T-helper 1 cell treated with Interleukin-12 subunit alpha and Interleukin-12 subunit beta and Interleukin-4 antibody, amounts not matched to agents 30 μg/mL and 1 μg/mL, for 36 hours (primary cell): ENCODE measurements around the gene CD81.

Experiments
- H3K27ac Mint-ChIP-seq: one replicate; pipeline ENCODE4 v1.8.0; 2021; ENCODE audit warnings: mild to moderate bottlenecking, mixed read lengths
- H3K27me3 Mint-ChIP-seq: one replicate; pipeline ENCODE4 v1.8.0; 2021; ENCODE audit warnings: low read depth, mixed read lengths
- H3K36me3 Mint-ChIP-seq: one replicate; pipeline ENCODE4 v1.8.0; 2021; ENCODE audit warnings: low read depth, mixed read lengths
- H3K4me1 Mint-ChIP-seq: one replicate; pipeline ENCODE4 v1.8.0; 2021; ENCODE audit warnings: low read depth, mixed read lengths
- H3K4me3 Mint-ChIP-seq: one replicate; pipeline ENCODE4 v1.8.0; 2021; ENCODE audit warnings: mild to moderate bottlenecking, moderate library complexity, mixed read lengths
- H3K9me3 Mint-ChIP-seq: one replicate; pipeline ENCODE4 v1.8.0; 2021; ENCODE audit warnings: mixed read lengths

Gene CD81

GRCh38 chr11:2443406-2443805 lies 66.3 kb downstream of the CD81 start:
- Mint-ChIP-seq H3K36me3 (no peaks in the 10 kb centered on the region), H3K4me3 (peak overlapping the region; percentile 54), H3K4me1 (peaks cover 18% of the 10 kb centered on the region), H3K27me3 (peaks cover 22% of the 10 kb centered on the region), H3K9me3 (no peaks in the 10 kb centered on the region), H3K27ac (no peak overlapping the region)

- Mint-ChIP-seq H3K27me3 (peaks cover 19% of the 10 kb centered on the region), H3K9me3 (no peaks in the 10 kb centered on the region), H3K4me1 (peaks cover 19% of the 10 kb centered on the region), H3K27ac (no peak within 1 kb of the TSS), H3K36me3 (no peaks in the 10 kb centered on the region), H3K4me3 (peak within 1 kb of the TSS; percentile 86)
Measured at GRCh38 chr11:2443881-2444820, 67.0 kb downstream of the CD81 start, which contains the start of gene TRPM5. Gene TRPM5, minus strand, starts transcription at chr11:2444514. Its CDS starts 21,478 bp downstream, at chr11:2423036.

- H3K4me1 Mint-ChIP-seq: peaks cover 19% of the 10 kb centered on the region
- peak within 1 kb of the TSS; percentile 86 for H3K4me3 Mint-ChIP-seq
- no peaks in the 10 kb centered on the region for H3K9me3 Mint-ChIP-seq
- H3K27ac Mint-ChIP-seq: no peak within 1 kb of the TSS
- no peaks in the 10 kb centered on the region for H3K36me3 Mint-ChIP-seq
- H3K27me3 Mint-ChIP-seq: peaks cover 19% of the 10 kb centered on the region
Measured at GRCh38 chr11:2444821-2445745, 68.0 kb downstream of the CD81 start, which contains the start of gene KCNQ1. Gene KCNQ1, plus strand, starts transcription at chr11:2445008. Its CDS starts 91 bp downstream, at chr11:2445099.

- H3K27ac Mint-ChIP-seq: no peak overlapping the region
- H3K4me1 Mint-ChIP-seq: peaks cover 19% of the 10 kb centered on the region
- peak overlapping the region; percentile 86 for H3K4me3 Mint-ChIP-seq
- H3K9me3 Mint-ChIP-seq: no peaks in the 10 kb centered on the region
- no peaks in the 10 kb centered on the region for H3K36me3 Mint-ChIP-seq
- peaks cover 16% of the 10 kb centered on the region for H3K27me3 Mint-ChIP-seq
Measured at GRCh38 chr11:2445746-2446551, 68.8 kb downstream of the CD81 start.

- Mint-ChIP-seq H3K27me3 (peaks cover 16% of the 10 kb centered on the region), H3K36me3 (no peaks in the 10 kb centered on the region), H3K4me1 (peaks cover 19% of the 10 kb centered on the region), H3K27ac (peak overlapping the region; percentile 67), H3K9me3 (no peaks in the 10 kb centered on the region), H3K4me3 (peak overlapping the region; percentile 86)
Measured at GRCh38 chr11:2446590-2447252, 69.6 kb downstream of the CD81 start.
